ENCODE results near the gene SH3GL3. TPM values are rescaled to one million over a fixed set of nuclear protein-coding genes. Genes with fewer than 3 reads are reported as not detected.

SH3GL3 gene
- total RNA-seq, 1 experiment from 2014 or later: 0.24 TPM

GRCh38 chr15:83644439-83644838 lies 197.3 kb downstream of the SH3GL3 start:
- TF ChIP-seq CTCF (IDR thresholded peaks at IDR 0.05; ENCODE audit: unreplicated experiment): no peak
- Mint-ChIP-seq H3K27me3 (ENCODE audit: unreplicated experiment) (peaks cover 57% of the 10 kb centered on the region), H3K4me3 (ENCODE audit: low read depth, unreplicated experiment) (no peak overlapping the region), H3K27ac (ENCODE audit: unreplicated experiment) (no peak overlapping the region), H3K9me3 (ENCODE audit: low read depth, unreplicated experiment) (peaks cover 3% of the 10 kb centered on the region), H3K36me3 (ENCODE audit: insufficient read depth, unreplicated experiment) (no peaks in the 10 kb centered on the region), H3K4me1 (ENCODE audit: low read depth, unreplicated experiment) (no peaks in the 10 kb centered on the region)
- BruUV-seq (replicated peaks): no TSS peak
- intact Hi-C loops (cut with micrococcal nuclease; ENCODE audit: unreplicated experiment): no loop called here
- CTCF ChIA-PET: interaction anchor here (0.7 kb wide), 1 partner anchor 582 kb away, joined by 3 read pairs; no protein-coding TSS in a partner anchor
- DNase-seq: no peak

GRCh38 chr15:83650831-83651230 lies 203.7 kb downstream of the SH3GL3 start:
- Mint-ChIP-seq H3K27me3 (ENCODE audit: unreplicated experiment) (peaks cover 50% of the 10 kb centered on the region), H3K36me3 (ENCODE audit: insufficient read depth, unreplicated experiment) (no peaks in the 10 kb centered on the region), H3K9me3 (ENCODE audit: low read depth, unreplicated experiment) (no peaks in the 10 kb centered on the region), H3K4me3 (ENCODE audit: low read depth, unreplicated experiment) (no peak overlapping the region), H3K4me1 (ENCODE audit: low read depth, unreplicated experiment) (no peaks in the 10 kb centered on the region), H3K27ac (ENCODE audit: unreplicated experiment) (no peak overlapping the region)
- no peak for TF ChIP-seq CTCF (IDR thresholded peaks at IDR 0.05; ENCODE audit: unreplicated experiment)
- no TSS peak for BruUV-seq (replicated peaks)
- DNase-seq: no peak
- intact Hi-C loops (cut with micrococcal nuclease; ENCODE audit: unreplicated experiment): loop anchor here (5.0 to 10.0 kb wide), 2 partner anchors 96 to 384 kb away; no protein-coding TSS in a partner anchor
- CTCF ChIA-PET: no interaction called here

- intact Hi-C loops (cut with micrococcal nuclease; ENCODE audit: unreplicated experiment): loop anchor here (5.0 to 10.0 kb wide), 2 partner anchors 96 to 383 kb away; no protein-coding TSS in a partner anchor
- CTCF ChIA-PET: no interaction called here
Observed at GRCh38 chr15:83651541-83651940, 204.4 kb downstream of the SH3GL3 start.

GRCh38 chr15:83652626-83653204 lies 205.6 kb downstream of the SH3GL3 start:
- CTCF ChIA-PET: no interaction called here
- Mint-ChIP-seq H3K4me1 (ENCODE audit: low read depth, unreplicated experiment) (peaks cover 13% of the 10 kb centered on the region), H3K27ac (ENCODE audit: unreplicated experiment) (no peak overlapping the region), H3K36me3 (ENCODE audit: insufficient read depth, unreplicated experiment) (no peaks in the 10 kb centered on the region), H3K27me3 (ENCODE audit: unreplicated experiment) (peaks cover 50% of the 10 kb centered on the region), H3K4me3 (ENCODE audit: low read depth, unreplicated experiment) (no peak overlapping the region), H3K9me3 (ENCODE audit: low read depth, unreplicated experiment) (no peaks in the 10 kb centered on the region)
- no peak for TF ChIP-seq CTCF (IDR thresholded peaks at IDR 0.05; ENCODE audit: unreplicated experiment)
- no TSS peak for BruUV-seq (replicated peaks)
- no peak for DNase-seq
- intact Hi-C loops (cut with micrococcal nuclease; ENCODE audit: unreplicated experiment): loop anchor here (5.0 to 10.0 kb wide), 2 partner anchors 95 to 382 kb away; no protein-coding TSS in a partner anchor

More at GRCh38 chr15:83651541-83651940, 204.4 kb downstream of the SH3GL3 start:
- peaks cover 2% of the 10 kb centered on the region for H3K4me1 Mint-ChIP-seq (ENCODE audit: low read depth, unreplicated experiment)
- peaks cover 50% of the 10 kb centered on the region for H3K27me3 Mint-ChIP-seq (ENCODE audit: unreplicated experiment)
- H3K4me3 Mint-ChIP-seq (ENCODE audit: low read depth, unreplicated experiment): no peak overlapping the region
- no peak for DNase-seq
- H3K27ac Mint-ChIP-seq (ENCODE audit: unreplicated experiment): no peak overlapping the region
- no peaks in the 10 kb centered on the region for H3K9me3 Mint-ChIP-seq (ENCODE audit: low read depth, unreplicated experiment)
- TF ChIP-seq CTCF (IDR thresholded peaks at IDR 0.05; ENCODE audit: unreplicated experiment): no peak
- BruUV-seq (replicated peaks): no TSS peak
- no peaks in the 10 kb centered on the region for H3K36me3 Mint-ChIP-seq (ENCODE audit: insufficient read depth, unreplicated experiment)
